HL-60 (cell line): ENCODE results near the gene SLC7A6.

Experiments
- DNase-seq, 2 experiments: peaks; one replicate each; pipeline ENCODE4 v3.0.0-alpha.2; 2010 to 2020; ENCODE audit warnings: low read depth in 1 of 2, low spot score in 1 of 2
- H3K27ac ChIP-seq: fragments of 250-450 bp; sonication (Bioruptor Pico); replicated peaks from 2 replicates; pipeline ENCODE4 v1.5.1; 2020; ENCODE audit warnings: mild to moderate bottlenecking, moderate library complexity
- H3K27me3 ChIP-seq: fragments of 250-450 bp; sonication (Bioruptor Pico); 2 replicates; pipeline ENCODE4 v1.5.1; 2021; ENCODE audit warnings: mild to moderate bottlenecking, moderate library complexity; ENCODE audit not compliant: insufficient read depth, poor library complexity, severe bottlenecking
- H3K4me3 ChIP-seq: replicated peaks from 2 replicates; pipeline ENCODE4 v1.5.1; 2011; ENCODE audit warnings: mild to moderate bottlenecking, control low read depth, low read length; ENCODE audit not compliant: insufficient read depth
- CTCF ChIP-seq: IDR thresholded peaks from one replicate; pipeline ENCODE4 v1.5.1; 2011; ENCODE audit warnings: low read length, control low read depth, inconsistent platforms; ENCODE audit not compliant: insufficient read depth
- GABPA ChIP-seq: IDR thresholded peaks from 2 replicates; pipeline ENCODE4 v1.6.1; 2012; ENCODE audit warnings: low read depth
- POLR2AphosphoS5 ChIP-seq: IDR thresholded peaks from 2 replicates; pipeline ENCODE4 v1.6.1; 2012; ENCODE audit warnings: low read depth
- REST ChIP-seq: IDR thresholded peaks from 2 replicates; pipeline ENCODE4 v1.6.1; 2012; ENCODE audit warnings: low read depth; ENCODE audit not compliant: insufficient replicate concordance
- SPI1 ChIP-seq: IDR thresholded peaks from 2 replicates; pipeline ENCODE4 v1.6.1; 2012; ENCODE audit warnings: low read depth, mild to moderate bottlenecking, borderline replicate concordance

Gene SLC7A6

GRCh38 chr16:68284847-68285246, 20.5 kb downstream of the SLC7A6 start:
- peak; percentile 45; the same call in 1 of the 2 replicates for TF ChIP-seq POLR2AphosphoS5
- peak; percentile 91 for TF ChIP-seq SPI1
- TF ChIP-seq CTCF: no peak
- TF ChIP-seq GABPA: no peak
- TF ChIP-seq REST: no peak
- Histone ChIP-seq H3K27me3 (no peaks in the 10 kb centered on the region), H3K27ac (peak overlapping the region; percentile 88), H3K4me3 (no peak overlapping the region)
- peak in 1 of 2 experiments; percentile 77 for DNase-seq

GRCh38 chr16:68285683-68286082, 21.4 kb downstream of the SLC7A6 start:
- H3K27ac ChIP-seq: peak overlapping the region; percentile 88
- no peak overlapping the region for H3K4me3 ChIP-seq
- H3K27me3 ChIP-seq: no peaks in the 10 kb centered on the region
- no peak for TF ChIP-seq REST
- no peak for TF ChIP-seq GABPA
- no peak for TF ChIP-seq POLR2AphosphoS5
- no peak for TF ChIP-seq SPI1
- no peak for TF ChIP-seq CTCF
- no peak for DNase-seq

- Histone ChIP-seq H3K27ac (peak overlapping the region; percentile 88), H3K27me3 (no peaks in the 10 kb centered on the region), H3K4me3 (no peak overlapping the region)
- TF ChIP-seq POLR2AphosphoS5: no peak
- no peak for TF ChIP-seq CTCF
- no peak for TF ChIP-seq REST
- no peak for TF ChIP-seq GABPA
- peak; percentile 98 for TF ChIP-seq SPI1
- DNase-seq: peak in 1 of 2 experiments; percentile 78
These were observed 22.1 kb downstream of the SLC7A6 start for GRCh38 chr16:68286153-68287074.
